CD4-positive, alpha-beta T cell treated with Interleukin-6 for 4 hours (primary cell): ENCODE results near the gene ESR2.
"Not testable (repeated sequence)": the region's sequence is repeated elsewhere in the genome, so short reads cannot be mapped to it uniquely, and the experiment has no call there.

ENCODE experiments used
- DNase-seq: peaks from one replicate; pipeline ENCODE4 v3.0.0-alpha.2; 2020; ENCODE audit warnings: mixed read lengths

ESR2 gene

DNA sequence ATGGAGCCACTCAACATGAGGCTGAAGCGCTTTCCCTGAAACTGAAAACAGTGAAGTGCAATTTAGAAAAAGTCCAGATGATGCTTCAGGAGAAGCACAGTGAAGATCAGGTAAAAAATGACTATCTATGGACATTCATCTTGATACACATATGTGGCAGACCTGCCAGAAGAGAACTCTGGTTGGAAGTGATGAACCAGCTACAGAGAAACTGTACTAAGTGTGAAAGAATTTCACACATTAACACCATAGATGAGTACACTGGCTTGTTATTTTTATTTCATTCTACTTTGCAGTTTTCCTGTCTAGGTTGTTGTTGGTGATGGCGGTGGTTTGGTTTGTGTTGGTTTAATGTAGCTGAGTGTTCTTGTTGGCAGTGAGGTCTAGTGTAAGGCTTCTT is 174.7 kb downstream of the ESR2 start:
- no peak for DNase-seq

DNA sequence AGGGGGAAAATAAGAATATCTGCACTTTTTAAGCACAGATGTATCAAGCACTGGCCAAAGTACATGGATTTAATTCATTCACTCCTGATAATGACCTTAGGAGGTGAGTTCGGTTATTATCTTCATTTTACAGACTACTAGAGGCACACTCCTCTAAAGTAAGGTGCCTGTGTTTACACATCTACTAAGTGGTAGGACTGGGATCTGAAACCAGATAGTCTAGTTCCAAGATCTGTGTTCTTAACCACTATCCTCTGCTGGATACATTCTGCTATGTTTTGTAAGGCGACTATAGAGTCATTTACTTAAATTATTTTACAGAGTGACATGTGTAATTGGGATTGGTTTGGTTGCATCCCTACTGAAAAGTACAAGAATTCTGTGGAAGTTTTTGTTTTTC is 175.3 kb downstream of the ESR2 start:
- DNase-seq: no peak

DNA sequence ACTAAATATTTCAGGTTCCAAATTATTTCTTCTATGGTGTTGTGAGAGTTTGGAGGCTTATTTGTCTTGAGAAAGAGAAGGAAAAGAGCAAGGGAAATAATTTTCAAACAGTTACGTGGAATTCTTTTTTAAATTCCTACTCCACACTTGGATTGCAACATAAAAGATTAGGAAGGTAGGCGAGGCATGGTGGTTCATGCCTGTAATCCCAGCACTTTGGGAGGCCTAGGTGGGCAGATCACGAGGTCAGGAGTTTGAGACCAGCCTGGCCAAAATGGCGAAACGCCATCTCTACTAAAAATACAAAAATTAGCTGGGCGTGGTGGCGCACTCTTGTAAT is 175.8 kb downstream of the ESR2 start:
- DNase-seq: not testable (repeated sequence)

DNA sequence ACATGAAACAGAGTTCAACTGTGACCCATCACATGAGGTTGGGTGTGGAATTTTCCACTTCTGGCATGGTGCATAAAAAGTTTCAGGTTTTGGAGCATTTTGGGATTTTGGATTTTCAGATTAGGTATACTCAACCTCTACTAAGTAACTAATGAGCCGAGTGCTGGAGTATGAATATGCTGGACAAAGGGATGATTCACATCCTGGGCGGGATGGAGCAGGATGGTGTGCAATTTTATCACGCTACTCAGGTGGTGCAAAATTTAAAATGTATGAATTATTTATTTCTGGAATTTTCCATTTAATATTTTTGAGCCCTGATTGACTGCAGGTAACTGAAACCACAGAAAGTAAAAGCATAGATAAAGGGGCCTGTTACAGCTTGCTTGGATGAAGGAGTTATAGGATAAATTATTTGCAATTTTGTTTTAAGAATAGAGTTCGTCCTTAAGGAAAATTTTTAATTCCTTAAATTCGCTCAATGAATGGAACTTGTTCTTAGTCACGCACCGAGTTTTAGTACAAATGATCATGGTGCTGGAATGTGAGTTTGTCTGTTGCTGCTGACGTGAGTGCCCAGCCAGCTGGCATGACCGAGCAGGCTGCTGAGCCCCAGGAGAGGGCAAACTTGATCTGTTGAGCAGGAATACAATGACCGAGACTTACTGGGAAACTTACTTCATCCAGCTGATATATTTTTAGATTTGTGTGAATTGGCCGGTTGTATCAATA is 176.3 kb downstream of the ESR2 start:
- DNase-seq: no peak

DNA sequence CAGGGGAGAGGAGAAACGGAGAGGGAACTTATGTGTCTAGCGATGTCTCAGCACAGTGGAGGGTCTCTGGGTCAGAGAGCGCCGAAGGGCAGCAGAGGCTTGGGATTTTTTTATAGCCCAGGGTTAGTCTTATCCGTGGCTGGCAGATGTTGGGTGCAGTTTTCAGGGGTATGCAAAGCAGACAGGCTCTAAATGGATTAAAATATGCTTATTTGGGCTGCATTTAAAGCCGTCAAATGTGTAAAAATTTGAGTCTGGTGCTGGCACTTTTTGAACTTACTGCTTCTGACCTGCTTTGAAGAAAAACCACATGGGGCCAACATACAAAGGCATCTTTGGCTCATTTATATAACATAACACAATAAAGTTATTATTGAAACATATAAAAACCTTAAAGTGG is 178.8 kb downstream of the ESR2 start:
- no peak for DNase-seq

DNA sequence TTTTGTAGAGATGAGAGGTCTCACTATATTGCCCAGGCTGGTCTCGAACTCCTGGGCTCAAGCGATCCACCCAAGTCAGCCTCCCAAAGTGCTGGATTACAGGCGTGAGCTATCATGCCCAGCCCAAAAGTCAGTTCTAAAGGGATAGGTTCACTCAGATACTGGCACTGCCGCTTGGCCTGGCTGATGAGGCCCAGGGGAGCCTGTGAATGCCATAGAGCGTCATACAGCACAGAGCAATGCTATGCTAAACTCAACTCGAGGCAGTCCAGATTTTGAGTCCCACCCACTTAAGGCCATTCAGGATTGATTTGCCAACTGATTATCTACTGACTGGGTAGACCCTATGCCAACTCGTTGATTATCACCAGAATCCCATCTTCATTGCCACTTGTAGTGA is 179.4 kb downstream of the ESR2 start:
- no peak for DNase-seq

DNA sequence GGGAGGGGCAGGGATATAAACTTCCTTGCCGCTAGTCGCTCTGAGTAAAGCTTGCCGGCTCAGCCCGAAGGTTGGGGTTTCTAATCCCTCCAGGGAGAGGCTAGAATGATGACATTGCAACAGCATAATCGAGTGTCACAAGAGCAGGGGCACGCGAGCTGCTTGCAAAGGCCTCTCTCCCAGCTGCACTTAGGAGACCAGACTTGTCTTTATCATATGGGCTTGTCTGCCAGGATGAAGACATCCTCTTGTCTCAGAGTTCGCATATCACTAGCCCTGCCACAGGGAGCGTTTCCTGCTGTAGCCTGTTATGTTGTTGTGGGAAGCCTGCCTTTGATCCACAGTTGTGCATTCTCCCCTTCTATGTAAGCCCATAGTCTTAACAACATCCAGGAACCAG is 180.0 kb downstream of the ESR2 start:
- DNase-seq: no peak

DNA sequence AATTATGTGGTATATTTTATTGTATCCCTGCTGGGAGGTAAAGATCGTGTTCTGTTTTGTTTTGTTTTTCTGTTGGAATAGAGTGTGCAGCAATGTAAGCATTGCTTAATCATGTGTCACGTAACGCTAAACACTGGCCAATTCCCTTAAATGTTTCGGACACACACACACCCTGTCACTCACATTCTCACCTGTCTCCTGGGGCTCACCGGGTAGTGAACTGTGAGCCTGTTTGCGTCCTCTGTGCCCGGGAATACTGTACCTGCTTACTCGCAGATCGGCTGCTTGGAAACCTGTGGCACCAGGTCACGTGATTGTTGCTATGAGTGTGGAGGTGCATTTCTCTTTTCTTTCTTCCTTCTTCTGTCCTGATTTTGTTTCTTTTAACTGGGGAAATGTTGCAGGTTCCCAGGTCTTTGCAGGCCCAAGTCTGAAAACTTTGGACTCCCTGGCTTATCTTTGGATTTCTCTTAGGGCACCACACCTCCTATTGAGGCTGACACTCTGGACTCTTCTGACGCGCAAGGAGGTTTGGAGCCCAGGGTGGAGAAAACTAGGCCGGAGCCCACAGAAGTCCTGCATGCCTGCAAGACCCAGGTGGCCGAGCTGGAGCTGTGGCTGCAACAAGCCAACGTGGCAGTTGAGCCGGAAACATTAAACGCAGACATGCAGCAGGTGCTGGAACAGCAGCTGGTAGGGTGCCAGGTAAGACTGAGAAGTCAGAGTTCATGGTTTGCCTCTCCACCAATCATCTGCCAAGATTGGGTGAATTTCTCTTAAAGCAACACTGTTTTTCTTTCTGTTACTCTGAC is 181.1 kb downstream of the ESR2 start:
- no peak for DNase-seq

DNA sequence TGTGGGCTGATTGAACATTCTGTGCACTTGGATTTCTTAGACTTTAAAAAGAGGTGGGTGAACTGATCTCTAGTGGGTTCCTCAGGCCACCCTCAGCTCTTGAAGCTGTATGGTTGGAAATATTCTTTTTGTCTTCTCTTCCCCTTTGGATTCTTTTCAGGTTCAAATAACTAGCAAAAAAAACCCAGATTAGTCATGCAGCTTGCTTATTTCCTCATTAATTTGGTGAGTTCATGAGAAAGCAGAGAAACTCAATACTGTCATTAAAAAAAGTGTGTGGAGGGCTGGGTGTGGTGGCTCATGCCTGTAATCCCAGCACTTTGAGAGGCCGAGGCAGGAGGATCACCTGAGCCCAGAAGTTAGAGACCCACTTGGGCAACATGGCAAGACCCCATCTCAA is 183.4 kb downstream of the ESR2 start:
- DNase-seq: no peak

DNA sequence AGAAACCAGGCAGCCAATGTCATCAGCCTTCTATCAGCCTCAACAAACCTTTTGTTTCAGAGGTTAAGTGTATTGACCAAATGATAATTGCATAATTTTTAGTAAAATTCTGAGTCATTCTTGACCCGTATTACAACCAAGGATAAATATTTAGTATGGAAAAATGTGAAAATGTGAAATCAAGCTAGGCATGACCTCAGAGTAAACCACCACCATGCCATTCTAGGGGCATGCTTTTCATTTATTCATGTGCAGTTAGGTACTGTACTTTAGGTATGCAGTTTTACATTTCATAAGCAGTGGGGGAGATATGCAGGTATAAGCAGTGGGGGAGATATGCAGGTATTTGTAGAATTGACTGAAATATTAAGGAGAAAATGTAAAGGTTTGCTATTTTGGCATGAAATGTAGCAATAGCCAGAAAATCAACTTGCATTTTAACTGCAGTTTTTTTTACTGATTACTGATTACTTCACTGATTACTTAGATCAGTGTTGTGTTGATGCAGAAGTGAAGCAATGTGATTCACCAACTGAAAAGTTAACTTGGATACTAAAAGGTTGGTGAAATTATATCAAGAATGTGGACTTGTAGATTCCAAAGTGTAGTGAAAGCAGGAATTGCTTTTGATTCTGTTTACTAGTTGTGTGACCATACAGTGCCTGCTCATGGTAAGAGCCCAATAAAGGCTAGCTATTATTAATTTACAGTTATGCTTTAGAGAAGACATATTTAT is 184.2 kb downstream of the ESR2 start:
- no peak for DNase-seq

DNA sequence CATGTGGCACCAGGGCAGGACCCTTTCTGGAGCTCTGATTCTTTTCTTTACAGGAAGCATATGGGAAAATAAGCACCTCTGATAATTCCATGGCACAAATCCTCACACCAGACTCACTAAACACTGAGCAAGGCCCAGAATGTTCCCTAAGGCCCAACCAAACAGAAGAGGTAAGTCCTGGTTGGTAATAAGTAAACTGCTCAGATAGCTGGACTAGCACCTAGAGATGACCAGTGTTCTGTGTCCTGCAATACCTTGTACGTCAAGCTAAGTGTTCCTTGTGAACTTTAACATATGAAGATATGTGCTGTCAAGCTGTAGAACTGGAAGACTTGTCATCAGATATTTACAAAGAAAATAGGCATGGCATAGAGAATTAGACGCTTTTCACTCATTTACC is 186.7 kb downstream of the ESR2 start:
- DNase-seq: no peak

DNA sequence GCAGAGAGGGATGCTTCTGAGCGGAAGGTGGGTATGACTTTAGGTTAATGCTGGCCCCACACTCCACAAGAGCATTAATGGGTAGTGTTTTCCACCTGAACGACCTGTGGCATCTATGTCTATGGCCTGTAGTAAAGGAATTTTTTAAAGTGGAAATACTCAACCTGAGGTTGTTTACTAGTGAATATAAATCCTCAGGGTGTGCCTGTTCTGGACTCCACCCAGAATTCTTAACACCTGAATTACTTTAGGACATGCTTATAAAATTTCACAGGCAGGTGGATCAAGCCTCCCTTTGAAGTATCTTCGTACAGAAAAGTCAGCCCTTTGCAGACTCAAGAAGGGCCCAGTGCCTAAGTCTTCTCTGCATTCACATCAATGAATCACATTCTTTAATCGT is 196.1 kb downstream of the ESR2 start:
- no peak for DNase-seq

DNA sequence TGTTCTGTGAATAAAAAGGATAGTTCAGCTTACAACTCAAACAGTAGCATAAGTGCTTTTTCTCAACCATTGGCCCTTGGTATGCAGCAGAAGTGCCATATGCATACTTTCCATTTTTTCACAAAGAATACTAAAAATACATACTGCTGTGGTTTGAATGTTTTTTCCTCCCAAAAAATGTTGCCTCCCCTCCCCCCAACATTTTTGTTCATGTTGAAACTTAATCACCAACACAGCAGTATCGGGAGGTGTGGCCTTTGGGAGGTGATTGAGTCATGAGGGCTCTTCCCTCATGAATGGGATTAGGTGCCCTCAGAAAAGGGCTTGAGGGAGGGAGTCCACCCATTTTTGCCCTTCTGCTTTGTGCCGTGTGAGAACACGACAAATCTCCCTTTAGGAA is 198.6 kb downstream of the ESR2 start:
- DNase-seq: no peak

DNA sequence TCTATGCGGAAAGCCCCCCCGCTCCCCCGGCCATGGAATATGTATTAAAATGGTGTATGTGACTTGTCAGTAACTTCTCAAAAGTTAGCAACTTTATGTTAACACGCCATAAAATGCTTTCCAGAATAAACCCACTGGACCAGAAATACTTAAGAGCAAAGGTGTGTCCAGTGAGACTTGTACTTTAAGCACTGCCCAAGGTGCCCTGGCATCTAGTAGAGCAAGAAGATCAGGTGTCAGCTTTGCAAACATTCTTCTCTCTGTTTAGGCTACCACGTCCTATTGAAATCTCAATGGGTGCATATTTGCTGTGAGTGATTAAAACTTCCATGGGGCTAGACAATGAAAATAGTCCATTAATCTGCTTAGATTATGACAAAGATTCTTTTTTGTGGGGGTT is 201.2 kb downstream of the ESR2 start:
- DNase-seq: no peak

DNA sequence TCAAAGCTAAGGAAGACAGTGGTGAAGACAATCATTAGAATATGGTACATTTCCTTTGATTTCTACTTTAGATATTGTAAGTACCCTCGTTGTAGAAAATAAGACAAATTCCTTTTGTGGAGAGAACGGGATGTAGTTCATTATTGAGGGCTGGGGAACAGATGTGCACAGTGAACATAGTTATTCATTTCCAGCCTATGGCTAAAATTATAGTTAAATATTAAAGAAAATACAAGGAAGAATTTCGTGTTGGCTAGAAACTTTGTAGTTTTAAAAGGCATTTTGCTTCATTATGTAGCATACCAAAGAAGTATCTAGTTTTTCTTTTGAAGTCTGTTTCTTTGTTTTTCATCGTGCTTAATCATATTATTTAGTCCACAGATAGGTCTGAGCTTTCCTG is 201.8 kb downstream of the ESR2 start:
- no peak for DNase-seq

DNA sequence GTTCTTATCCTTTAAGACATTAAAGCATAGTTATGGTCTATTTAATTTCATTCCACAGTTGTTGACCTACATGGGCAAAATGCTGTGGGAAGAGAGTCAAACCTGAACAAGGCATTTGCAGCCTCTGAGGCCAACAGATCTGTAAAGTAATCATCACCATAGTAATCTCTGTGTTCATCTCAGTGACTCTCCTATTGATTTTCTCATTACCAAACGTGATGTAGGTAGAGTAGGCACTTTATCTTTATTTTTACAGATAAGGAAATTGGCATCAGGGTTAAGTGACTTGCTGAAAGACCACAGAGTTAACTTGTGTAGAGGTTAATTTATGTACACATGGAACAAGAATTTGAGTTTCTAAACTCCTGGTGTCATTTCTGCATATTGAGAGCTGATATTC is 203.0 kb downstream of the ESR2 start:
- no peak for DNase-seq

DNA sequence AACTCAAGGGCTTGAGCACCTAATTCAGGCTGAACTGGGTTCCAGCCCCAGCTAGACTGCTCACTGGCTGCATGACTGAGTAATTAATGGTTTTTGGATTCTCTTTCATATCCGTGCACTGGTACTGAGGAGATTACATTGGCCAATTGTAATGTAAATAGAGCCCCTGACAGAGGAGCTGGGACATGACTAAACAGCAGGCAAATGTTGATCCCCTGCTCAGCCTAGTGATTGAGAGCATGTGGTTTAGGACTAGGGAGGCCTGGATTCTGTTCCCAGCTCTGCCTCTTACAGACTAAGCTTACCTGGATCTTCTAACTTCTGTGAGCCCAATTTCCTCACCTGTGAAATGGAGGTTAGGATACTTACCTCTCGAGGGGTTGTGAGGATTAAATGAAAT is 204.3 kb downstream of the ESR2 start:
- DNase-seq: no peak

DNA sequence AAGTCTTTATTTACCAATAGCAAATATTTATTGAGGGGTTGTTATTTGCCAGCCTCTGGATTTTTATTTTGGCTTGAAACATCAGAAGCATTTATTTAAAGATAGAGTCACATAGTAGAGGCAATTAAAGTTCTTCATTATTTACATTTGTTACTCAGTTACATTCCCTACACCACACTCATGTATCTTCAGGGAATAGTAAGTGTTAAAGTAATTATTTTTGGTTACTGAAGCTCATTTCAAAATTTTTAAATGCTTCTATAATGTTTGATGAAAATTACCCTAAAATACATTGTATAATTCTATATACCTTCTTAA is 205.6 kb downstream of the ESR2 start:
- no peak for DNase-seq

DNA sequence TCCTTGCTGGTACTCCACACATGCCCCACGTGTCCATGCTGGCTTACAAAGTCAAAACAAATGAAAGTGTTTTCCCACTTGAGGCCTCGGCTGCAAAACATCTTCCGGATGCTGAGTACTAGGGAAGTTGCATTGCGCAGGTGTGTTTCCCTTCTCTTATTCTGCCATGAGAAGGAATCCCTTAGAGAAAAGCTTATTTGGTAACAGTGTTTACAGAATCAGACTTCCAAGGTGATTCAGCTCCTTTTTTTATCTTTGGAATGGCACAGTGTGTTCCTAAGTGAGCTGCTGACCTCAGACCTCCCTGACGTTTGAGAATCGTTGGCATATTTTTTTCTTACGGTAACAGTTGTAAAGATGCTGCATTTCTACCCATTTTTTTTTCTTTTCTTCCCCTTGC is 211.3 kb downstream of the ESR2 start:
- DNase-seq: no peak

DNA sequence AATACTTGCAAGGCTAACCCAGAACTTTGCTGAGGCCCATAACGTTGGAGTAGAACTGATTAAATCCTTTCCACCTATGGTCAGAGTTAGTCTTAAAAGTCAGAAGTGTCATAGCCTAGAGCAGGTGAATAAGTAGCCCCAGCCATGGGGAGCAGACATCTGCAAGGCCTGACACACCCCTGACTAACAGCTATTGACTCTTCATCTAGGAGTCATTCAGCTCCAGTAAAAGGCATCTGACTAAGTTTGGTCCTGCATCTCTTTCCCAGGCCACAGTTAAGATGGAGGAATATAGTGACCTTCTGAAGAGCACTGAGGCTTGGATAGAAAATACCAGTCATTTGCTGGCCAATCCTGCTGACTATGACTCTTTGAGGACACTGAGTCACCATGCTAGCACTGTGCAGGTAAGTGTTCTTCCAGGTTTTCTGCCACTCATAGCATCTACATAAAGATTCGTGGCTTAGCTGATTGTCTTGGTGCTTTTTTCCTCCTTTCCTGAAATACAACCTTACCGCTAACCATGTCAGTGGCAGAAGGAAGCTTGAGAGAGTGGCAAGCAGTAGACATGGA is 212.9 kb downstream of the ESR2 start:
- DNase-seq: no peak

DNA sequence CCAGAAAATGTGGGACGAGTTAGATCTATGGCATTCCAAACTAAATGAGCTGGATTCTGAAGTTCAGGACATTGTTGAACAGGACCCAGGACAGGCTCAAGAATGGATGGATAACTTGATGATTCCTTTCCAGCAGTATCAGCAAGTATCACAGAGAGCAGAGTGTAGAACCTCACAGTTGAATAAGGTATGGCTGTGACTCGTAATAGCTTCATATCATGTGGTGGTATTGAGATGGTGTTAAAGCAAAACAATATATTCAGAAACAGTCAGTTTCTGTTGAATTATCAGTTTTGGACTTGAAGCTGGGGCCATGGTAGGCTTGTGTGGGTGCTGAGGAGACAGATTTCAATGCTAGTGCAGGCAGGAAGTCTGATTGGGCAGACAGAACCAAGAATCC is 213.7 kb downstream of the ESR2 start:
- no peak for DNase-seq

DNA sequence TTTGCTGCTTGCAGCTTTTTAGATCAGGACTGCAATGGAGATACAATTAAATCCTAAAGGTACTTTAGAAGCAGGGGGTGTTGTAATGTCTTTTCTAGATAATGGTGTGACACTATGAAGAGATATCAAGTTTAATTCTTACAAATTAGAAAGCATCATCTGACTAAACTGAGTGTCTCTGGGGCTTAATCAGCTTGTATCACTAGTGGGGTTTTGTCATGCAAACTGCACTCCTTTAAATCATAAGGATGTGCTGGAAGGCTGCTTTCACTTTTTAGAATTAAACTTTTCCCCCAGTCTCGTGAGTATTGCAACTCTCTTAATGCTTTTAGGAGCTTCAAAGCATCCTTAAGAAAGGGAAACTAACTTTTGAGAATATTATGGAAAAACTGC is 218.6 kb downstream of the ESR2 start:
- DNase-seq: no peak

DNA sequence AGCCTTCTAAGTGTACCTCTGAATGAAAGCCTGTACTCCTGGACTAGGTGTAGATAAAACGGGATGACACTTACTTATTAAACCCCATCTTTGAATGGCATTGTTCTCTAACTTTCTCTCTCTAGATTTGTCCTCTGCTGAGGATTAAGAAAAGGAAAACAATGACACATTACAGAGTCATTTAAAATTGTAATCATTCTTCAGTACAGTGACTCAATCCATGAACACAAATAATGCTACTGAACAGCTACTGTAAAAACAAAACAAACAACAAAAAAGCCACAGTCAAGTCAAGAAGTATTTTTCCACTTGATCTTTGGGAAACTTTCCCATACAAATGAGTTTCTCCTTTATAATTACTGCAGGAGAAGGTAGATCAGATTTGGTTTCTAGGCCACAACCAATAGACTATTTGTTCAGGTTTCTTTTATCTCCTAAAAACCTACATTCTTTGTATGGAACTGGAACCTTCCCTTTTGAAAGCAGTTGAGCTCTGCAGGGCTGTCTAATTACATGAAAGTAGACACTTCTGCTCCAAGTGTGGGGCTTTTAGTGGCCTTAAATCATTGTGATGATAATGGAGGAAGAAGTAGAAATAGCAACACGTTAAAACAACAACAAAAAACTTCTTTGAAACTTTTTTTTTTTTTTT is 219.1 kb downstream of the ESR2 start:
- no peak for DNase-seq
